HG03558 (cell line): Measurements from ENCODE around the gene RXRB.

Experiments
- ATAC-seq: cut with Tn5 transposase; IDR thresholded peaks from one replicate; pipeline ENCODE4 v1.9.1; 2021; ENCODE audit warnings: moderate number of reproducible peaks; ENCODE audit not compliant: unreplicated experiment; ENCODE audit errors: extremely low read depth

RXRB gene

DNA sequence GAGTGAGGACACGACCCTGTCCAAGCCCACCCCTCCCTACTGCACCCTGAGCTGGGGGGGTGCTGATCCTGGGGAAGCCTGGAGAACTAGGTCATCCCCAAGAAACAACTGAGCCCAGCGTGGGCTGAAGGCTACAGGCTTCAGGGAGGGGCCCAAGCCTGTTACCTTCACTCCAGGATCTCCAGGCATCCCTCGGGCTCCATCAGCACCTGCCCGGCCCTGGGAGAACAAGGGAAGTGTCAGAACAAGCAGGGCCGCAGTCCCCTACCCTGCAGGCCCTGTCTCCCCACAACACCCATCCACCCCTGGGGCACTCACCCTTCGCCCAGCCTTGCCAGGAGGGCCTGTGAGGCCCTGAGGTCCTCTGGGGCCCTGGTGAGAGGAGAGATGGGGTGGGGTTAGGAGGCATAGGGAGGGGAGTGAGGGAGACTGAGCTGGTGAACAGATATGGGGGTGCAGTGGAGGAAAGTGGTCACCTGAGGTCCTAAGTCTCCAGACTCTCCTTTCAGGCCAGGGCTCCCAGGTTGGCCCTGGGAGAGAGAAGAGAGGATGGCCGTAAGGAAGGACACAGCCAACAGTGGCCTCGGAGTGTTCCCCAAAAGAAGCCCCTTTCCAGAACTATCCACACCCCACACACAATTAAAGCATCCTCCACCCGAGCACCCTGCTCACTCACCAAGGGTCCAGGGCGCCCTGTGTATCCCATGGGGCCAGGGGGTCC lies 21.6 kb downstream of the RXRB start:
- no peak for ATAC-seq

DNA sequence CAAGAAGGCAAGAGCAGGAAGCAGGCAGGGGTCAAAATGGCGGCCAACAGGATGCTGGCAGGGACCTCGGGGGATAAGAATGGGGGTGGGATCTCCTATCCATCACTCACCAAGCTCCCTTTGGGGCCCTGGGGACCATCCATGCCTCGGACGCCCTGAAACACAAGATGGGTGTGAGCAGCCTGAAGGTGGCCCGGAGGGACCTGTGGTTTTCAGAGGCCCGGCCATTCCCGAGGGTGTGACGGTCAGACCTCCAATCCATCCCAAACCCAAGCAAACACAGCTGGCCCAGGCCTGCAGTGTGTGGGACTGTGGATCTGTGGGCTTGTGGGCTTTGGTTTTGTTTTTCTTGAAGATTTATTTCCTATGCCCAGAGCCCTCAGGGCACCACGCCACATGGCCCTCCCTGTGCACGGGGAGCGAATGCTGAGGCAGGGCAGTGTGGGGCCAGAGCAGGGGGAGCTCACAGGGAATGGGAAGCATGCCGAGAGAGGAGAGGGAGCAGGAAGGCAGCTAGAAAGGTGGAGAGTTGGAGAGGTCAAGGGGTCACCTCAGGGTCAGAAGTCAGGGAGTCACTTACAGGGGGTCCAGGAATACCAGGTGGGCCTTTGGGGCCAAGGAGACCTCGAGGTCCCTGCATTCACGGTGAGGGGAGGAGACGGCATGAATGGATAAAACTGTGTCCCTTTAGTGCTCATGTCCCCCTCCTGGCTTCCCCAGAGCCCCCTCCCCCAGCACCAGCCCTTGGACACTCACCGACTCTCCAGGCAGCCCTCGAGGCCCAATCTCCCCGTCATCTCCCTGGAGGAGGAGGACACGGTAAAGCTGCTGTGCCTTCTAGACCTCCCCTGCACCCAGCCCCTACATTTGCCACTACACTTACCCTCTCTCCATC lies 22.7 kb downstream of the RXRB start:
- no peak for ATAC-seq

DNA sequence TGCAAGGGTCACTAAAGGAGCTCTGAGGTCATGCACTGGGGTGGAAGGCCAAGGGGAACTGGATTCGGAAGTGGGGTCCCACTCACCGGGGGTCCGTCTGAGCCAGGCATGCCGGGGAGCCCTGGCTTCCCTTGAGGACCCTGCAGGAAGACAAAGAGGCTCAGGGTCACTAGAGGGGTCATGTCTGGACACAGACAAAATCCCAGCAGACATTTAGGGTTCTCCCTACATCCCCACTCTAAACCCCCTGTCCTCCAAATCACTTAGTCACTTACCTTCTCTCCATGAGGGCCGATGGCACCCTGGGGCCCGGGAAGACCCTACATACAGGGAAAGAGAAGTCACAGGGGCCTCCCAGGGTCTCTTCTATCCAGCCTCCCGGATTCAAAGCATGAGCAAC lies 23.6 kb downstream of the RXRB start:
- no peak for ATAC-seq

DNA sequence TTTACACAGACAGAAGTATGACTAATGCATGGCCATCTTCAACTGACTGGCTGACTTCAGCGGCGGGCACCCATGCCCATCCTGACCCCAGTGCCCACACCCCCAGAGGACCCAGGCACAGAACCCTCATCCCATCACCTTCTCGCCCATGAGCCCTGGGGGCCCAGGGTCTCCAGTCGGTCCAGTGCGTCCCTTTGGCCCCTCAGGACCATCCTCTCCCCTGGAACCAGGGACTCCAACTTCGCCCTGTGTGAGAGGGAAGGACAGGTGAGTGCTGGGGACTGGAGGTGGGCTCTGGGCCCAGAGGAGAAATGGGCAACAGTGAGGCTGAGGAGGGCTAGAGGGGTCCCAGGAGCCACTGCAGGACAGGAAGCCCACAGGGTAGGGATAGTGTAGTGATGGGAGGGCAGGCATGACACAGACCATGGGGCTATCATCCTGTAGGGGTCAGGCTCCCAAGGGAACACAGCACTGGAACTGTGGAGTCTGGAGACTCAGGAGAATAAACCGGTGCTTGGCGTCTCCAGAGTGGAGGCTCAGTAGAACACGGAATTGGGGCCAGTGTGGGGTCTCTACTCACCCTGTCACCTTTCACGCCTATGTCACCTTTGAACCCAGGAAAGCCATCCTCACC lies 24.9 kb downstream of the RXRB start:
- no peak for ATAC-seq

DNA sequence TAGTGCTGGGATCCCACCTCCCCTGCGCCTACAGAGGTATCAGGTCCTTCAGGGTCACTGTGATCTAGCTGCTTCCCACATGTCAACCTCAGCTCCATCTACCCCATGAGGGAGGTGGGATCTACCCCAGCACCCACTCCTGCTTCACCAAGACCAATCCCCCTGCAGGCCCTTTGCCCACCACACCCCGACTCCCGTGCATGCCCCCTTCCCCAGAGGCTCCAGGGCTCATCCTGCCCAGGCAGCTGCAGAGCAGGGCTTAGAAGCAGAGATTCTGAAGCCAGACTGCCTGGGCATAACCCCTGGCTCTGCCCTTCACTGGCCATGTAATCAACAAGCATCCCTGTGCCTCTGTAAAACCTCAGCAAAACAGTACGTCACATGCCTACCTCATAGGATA lies 25.7 kb downstream of the RXRB start:
- no peak for ATAC-seq

DNA sequence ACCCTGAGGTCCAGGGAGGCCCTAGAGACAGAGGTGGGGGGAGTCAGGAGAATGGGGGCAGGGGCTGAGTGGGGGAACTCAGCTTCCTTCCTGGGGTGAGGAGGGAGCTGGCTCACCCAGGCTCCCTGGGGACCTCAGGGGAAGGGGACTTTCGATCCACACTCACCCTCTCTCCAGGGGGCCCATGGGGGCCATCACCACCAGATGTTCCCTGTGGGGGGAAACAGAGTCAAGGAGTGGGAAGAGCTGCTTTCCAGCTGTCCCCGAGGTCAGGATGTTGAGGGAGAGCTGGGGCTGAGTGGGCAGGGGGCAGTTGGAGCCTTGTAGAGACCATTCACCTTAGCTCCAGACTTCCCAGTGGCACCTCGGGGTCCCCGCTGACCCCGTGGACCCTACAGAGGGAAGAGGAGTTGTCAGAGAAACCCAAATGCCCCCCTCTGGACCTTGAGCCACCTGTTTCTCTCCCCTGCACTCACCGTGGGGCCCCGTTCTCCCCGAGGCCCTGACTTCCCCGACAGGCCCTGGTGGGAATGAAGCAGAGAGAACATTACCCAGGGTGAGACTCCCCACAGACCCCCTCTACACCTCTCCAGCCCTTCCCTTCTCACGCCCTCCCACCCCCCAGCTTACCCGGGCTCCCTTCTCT lies 26.8 kb downstream of the RXRB start:
- ATAC-seq = no peak

DNA sequence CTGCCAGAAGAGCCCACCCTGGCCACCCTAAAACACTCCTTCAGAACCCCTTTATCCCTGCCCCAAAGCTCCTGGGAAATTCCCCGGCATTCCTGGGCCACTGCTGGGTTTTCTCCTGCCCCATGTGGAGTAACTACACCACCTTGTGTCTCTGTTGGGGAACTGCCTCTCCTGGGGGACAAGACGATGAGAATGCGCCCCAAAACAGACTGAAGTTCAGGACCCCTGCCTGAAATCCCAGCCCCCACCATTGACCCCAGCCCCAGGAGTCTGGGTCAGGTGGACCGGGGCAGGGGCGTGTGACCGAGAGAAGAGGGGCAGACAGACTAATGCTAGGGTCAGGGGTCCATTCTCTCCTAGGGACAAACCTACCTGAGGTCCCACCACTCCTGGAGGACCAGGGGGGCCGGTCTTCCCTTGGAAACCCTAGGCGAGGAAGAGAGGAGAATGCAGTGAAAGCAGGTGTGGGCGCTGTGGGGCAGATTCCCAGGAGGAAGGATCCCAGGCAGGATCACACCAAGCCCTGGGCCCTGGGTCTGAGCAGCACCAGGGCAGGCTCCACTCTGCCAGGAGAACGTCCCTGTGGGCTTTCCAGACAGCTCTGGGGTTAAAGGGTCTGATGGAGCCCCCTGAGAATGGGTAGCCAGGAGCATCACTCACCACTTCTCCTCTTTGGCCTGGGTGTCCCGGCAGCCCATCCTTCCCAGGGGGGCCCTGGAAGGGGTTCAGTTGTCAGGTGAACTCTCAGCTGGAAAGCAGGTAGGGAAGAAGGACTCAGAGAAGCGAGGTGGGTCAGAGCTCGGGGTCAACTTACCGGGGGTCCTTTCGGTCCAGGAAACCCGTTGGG lies 27.6 kb downstream of the RXRB start:
- no peak for ATAC-seq

DNA sequence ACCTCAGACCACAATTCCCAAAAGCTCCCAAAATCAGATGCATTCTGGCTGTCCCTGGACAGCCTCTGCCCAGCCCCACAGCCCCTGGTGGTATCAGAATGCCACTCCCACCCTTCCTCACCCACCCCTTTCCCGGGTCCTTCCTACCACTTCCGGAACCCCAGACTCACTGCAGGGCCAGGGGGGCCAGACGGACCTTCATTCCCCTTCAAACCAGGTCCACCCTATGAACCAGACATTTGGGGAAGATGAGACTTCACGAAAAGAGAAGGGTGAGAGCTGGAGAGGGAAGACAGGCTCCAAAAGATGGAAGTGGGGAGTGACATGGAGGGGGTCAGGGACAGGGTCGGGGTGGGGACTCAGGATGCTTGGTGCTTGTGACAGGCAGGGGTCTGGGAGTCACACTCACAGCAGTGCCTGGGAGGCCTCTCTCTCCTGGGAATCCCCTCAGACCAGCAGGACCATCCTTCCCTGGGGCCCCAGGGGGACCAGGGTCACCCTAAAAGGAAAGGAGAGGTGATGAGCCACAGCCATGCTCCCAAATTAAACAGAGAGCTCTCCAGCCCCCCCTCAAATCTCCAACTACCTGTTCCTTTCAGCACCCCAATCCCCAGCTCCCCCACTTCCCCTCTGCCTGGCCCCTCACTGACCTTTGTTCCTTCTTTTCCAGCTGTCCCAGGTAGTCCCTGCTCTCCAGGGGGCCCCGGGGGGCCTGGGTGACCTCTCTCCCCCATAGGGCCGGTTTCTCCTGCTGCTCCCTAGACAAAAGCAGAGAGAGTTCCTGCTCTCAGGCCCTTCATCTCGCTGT lies 28.4 kb downstream of the RXRB start:
- ATAC-seq = no peak

DNA sequence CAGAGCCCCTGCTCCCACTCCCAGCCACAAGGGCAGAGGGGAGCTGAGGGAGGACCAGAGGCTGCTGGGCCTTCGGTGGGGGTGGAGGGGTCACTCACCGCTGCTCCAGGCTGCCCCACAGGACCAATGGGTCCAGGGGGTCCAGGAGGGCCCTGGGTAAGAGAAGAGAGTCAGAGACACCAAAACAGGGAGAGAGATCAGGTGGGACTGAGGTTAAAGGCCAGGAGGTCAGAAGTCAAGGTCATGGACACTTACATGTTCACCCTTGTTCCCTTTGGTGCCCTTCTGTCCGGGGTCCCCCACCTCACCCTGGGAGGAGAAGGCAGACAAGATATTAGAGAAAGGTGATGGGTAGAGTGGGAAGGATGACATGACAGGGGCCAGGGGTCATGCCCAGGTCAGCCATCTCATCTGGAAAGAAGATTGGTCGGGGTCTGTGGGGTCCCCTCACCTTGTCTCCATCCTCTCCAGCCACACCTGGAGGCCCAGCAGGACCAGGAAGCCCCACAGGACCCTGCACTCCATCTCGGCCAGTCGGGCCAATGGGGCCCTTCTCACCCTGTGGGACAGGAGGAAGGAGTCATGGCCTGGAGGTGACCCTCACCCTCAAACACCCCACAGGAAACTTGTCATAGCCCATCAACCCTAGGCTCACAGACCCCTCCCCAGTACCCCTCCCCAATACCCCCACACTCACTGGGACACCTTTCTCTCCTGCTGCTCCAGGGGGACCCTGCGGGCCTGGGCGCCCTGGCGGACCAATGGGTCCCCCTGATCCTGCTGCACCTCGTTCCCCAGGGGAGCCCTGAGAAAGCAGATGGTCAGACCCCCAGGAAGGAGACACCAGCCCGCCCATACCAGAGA lies 29.2 kb downstream of the RXRB start:
- ATAC-seq = no peak

DNA sequence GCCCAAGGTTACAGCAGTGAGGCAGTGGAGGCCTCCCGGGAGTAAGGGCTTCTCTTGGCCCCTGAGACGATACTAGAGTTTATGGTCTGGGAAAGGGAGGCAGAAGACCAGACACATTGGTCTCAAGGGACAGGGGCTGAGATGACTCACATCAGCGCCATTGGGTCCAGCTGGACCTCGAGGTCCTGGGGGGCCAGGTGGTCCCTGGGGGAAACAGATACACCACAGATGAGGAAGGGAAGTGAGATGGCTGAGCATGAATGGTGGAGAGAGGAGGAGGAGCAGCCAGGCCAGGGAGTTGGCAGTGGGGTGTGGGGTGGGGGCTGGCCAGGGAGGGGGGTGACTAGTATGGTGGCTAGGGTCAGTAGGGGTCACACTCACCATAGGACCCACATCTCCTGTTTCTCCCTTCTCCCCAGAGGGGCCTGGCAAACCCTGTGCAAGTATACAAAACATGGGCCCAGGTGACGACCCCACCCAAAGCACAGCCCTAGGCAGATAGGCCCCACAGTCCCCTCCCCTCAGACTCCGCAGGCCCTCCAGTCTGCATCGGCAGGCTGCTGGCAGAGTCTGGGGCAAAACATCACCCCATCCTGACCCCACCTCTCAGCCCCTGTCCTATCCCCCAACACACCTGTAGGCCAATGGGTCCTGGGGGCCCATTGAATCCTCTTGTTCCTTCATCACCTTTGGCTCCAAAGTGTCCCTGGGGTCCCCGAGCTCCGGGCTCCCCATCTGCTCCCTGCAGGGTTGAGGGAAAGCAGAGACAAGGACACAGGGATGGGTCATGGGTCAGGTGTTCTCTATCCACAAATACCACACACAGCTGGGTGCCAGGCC lies 30.1 kb downstream of the RXRB start:
- no peak for ATAC-seq

DNA sequence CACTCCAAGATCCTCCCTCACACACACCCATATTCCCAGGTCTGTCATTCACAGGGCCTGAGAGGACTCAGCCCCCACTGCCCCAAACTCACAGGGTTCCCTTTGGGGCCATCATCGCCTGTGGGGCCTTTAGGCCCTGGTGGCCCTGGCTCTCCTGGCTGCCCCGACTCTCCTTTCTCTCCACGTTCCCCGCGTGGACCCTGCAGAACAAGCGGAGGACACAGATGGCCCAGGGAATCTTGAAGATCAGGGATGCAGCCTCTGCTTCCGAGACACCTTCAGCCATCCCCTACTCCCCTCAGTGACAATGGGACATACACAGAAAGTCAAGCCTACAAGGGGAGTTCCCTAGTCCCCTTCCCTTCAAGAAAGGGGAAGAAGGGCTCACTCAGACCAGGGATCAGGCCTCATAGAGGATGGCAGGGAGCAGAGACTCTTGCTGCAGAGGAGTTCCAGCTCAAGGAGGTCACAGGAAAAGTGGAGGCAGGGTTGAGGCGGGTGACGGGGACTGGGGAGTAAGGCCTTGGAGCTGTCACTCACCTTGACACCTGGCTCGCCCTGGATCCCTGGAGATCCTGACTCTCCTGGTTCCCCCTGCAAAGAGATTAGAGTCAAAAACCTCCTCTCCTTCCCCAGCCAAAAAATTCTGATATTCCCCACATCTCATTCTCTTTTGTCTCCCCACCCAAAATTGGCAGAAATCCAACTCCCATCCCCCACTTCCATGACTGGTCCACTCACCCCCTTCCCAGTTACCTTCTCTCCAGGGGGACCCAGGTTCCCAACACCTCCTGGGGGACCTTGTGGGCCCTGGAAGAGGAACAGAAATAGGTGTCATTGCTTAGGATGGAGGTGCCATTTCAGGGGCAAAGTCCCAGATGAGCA lies 30.9 kb downstream of the RXRB start:
- ATAC-seq = no peak

DNA sequence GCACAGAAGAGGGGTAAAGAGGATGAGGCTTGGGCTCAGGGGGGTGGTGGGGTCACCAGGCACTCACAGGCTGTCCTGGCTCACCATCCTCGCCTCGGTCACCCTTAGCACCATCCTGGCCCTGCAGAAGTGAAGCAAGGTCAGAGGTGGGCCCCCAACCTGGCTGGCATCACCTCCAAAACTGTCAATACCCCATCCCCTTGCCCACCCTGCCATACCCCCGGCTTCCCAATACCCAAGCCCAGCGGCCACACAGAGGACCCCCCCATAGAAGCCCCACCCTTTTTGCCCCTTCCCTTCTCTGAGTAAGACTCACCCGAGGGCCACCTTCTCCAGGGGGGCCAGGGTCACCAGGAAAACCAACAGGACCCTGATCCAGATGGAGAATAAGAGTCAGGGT lies 31.8 kb downstream of the RXRB start:
- no peak for ATAC-seq

DNA sequence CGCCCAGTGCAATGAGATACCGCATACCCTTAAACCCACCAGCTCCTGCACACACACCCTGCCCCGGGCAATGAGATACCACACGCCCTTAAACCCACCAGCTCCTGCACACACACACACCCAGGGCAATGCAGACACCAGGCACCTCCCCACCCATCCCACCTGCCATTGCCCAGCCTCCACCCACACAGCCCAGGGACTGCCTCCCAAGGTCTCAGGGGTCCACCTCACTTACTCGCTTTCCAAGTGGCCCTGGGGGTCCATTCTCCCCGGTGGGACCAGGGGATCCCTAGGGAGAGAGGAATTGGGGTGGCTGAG lies 32.2 kb downstream of the RXRB start:
- no peak for ATAC-seq

DNA sequence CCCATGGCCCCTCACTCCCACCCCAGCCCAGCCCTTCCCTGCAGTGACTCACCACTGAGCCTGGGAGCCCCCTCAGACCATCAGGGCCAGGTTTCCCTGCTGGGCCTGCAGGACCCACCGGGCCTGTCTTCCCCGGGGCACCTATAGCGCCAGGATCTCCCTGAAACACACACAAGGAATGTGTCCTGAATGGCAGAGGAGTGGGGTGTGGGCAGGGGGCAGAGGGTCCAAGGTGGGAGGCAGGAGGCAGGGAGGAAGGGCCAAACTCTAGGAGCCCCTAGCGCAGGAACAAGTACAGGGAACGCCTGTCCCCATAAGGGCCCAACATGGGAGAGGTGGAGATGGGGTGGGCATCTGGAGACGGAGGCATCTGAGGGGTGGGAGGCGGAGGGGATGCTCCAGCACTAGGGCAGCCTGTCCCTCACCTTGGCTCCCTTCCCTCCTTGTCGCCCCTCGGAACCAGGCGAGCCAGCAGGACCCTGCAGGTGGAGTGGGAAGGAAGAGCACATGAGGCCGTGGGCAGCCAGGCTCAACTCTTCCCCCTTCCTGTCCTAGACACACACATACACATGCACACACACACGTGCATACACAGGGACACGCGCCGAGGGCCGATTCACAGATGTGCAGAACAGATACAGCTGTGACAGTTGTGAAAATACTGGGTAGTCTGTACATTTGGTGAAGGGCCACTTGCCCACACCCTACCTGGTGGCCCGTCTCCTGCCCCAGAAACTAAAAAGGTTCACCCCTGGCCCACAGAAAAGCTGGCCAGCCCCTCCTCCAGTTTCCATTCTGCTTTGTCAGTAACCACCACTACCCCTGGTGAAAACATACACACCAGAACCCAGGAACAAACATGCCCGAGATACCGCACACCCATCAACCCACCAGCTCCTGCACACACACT lies 32.8 kb downstream of the RXRB start:
- ATAC-seq = no peak

DNA sequence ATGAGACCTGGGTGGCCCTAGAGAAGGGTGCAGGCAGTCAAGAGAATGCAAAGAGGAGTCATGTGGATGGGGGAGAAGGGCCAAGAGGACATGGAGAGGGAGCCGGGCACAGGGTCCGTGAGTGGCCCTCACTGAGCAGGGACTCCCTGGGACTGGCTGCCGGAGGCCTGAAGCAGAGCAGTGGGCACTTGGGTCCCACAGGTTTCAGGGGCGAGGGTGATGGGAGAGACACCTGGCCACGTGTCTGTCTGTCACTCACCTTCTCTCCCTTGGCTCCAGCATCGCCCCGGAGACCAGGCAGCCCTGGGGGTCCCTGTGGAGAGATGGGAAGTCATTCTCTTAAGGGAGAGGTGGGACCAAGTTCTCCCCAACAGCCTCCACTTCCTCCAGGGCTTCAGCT lies 33.7 kb downstream of the RXRB start:
- no peak for ATAC-seq
